ENCODE data around the gene GTF2E1.
"Not testable (repeated sequence)": the region's sequence is repeated elsewhere in the genome, so short reads cannot be mapped to it uniquely, and the experiment has no call there.

GTF2E1 gene

GRCh38 chr3:120758551-120758950 is 16.0 kb downstream of the GTF2E1 start:
- not testable (repeated sequence) for DNase-seq

GRCh38 chr3:120762615-120763014 is 20.1 kb downstream of the GTF2E1 start:
- no peak for DNase-seq

GRCh38 chr3:120763601-120764000 is 21.1 kb downstream of the GTF2E1 start:
- no peak for DNase-seq

- DNase-seq = no peak
Observed at GRCh38 chr3:120764206-120764605, 21.7 kb downstream of the GTF2E1 start.

GRCh38 chr3:120765830-120766493 is 23.4 kb downstream of the GTF2E1 start:
- DNase-seq = no peak

GRCh38 chr3:120766576-120766975 is 24.0 kb downstream of the GTF2E1 start:
- DNase-seq = no peak

- no peak for DNase-seq
Observed at GRCh38 chr3:120767106-120767505, 24.6 kb downstream of the GTF2E1 start.

- no peak for DNase-seq
Observed at GRCh38 chr3:120769436-120769835, 26.9 kb downstream of the GTF2E1 start.

GRCh38 chr3:120770891-120771290 is 28.3 kb downstream of the GTF2E1 start:
- no peak for DNase-seq

- no peak for DNase-seq
Observed at GRCh38 chr3:120772081-120772480, 29.5 kb downstream of the GTF2E1 start.

GRCh38 chr3:120773932-120774331 is 31.4 kb downstream of the GTF2E1 start:
- DNase-seq = no peak

- no peak for DNase-seq
Observed at GRCh38 chr3:120775411-120775810, 32.9 kb downstream of the GTF2E1 start.

GRCh38 chr3:120778776-120779175 is 36.2 kb downstream of the GTF2E1 start:
- no peak for DNase-seq

GRCh38 chr3:120780977-120781376 is 38.4 kb downstream of the GTF2E1 start:
- DNase-seq = no peak

GRCh38 chr3:120785832-120786231 is 43.3 kb downstream of the GTF2E1 start:
- DNase-seq = not testable (repeated sequence)

GRCh38 chr3:120791010-120791409 is 48.5 kb downstream of the GTF2E1 start:
- no peak for DNase-seq

GRCh38 chr3:120791913-120792312 is 49.4 kb downstream of the GTF2E1 start:
- no peak for DNase-seq

- DNase-seq = no peak
Observed at GRCh38 chr3:120793601-120794000, 51.1 kb downstream of the GTF2E1 start.

- DNase-seq = peak; percentile 70
Observed at GRCh38 chr3:120795017-120795648, 52.6 kb downstream of the GTF2E1 start.

- no peak for DNase-seq
Observed at GRCh38 chr3:120795959-120796358, 53.4 kb downstream of the GTF2E1 start.

GRCh38 chr3:120796976-120797375 is 54.4 kb downstream of the GTF2E1 start:
- DNase-seq = no peak

GRCh38 chr3:120797857-120798256 is 55.3 kb downstream of the GTF2E1 start:
- no peak for DNase-seq

- DNase-seq = no peak
Observed at GRCh38 chr3:120798346-120798745, 55.8 kb downstream of the GTF2E1 start.

GRCh38 chr3:120800625-120801024 is 58.1 kb downstream of the GTF2E1 start:
- DNase-seq = no peak

- DNase-seq = no peak
Observed at GRCh38 chr3:120801484-120801883, 58.9 kb downstream of the GTF2E1 start.

All from stimulated activated naive CD4-positive, alpha-beta T cell treated with Interleukin-2 at 50 U/mL for 16 hours (primary cell).